ENCODE measurements around the gene TUBGCP6.

Gene TUBGCP6

GRCh38 chr22:50250555-50251476 is 6.0 kb upstream of the TUBGCP6 start, which contains the start of gene HDAC10:
HDAC10 (minus strand) TSS chr22:50251265; CDS start chr22:50251032, 233 bp downstream.
- peak; percentile 76 for DNase-seq (ENCODE audit: low read depth)

GRCh38 chr22:50250249-50250554 is 5.4 kb upstream of the TUBGCP6 start:
- no peak for DNase-seq (ENCODE audit: low read depth)

GRCh38 chr22:50249341-50250248 is 4.8 kb upstream of the TUBGCP6 start:
- DNase-seq (ENCODE audit: low read depth), result no peak

DNA sequence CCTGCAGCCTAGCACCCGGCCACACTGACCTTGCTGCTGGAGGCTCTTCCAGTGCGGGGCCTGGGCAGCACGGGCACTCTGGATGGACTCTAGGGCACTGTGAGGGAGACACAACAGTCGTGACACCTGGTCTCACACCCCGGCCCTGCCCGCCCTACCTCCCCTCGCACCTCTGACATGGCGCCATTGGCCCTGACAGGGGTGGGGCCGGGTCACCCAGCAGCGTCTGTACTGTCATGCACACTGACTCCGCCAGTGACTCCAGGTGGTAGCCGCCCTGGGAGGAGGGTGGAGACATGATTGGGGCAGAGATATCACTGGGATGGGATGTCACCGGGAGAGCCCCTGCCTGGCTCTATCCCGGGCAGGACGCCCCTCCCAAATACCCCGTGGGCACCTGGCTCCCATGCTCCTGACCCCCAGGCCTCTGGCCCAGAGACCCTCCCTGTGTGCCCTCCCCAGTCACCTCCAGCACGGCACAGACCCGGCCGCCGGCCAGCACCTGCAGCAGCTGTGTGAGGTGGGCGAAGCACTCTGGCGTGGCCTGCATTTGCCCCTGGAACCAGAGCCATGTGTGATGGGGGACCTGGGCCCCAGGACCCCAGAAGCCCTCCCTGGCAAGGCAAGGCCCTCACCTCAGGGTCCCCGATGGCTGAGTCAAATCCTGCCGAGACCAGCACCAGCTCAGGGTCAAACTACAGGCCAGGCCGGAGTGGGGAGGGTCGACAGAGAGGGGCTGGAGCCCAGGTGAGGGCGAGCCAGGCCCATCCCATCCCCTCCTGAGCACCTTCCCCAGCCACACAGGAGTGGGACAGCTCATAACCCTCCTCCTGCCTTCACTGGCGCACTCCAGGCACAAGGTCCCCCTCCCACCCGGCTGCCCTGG is 3.6 kb upstream of the TUBGCP6 start:
- DNase-seq (ENCODE audit: low read depth), result no peak

GRCh38 chr22:50247748-50248147 is 2.9 kb upstream of the TUBGCP6 start:
- peak; percentile 29 for DNase-seq (ENCODE audit: low read depth)

DNA sequence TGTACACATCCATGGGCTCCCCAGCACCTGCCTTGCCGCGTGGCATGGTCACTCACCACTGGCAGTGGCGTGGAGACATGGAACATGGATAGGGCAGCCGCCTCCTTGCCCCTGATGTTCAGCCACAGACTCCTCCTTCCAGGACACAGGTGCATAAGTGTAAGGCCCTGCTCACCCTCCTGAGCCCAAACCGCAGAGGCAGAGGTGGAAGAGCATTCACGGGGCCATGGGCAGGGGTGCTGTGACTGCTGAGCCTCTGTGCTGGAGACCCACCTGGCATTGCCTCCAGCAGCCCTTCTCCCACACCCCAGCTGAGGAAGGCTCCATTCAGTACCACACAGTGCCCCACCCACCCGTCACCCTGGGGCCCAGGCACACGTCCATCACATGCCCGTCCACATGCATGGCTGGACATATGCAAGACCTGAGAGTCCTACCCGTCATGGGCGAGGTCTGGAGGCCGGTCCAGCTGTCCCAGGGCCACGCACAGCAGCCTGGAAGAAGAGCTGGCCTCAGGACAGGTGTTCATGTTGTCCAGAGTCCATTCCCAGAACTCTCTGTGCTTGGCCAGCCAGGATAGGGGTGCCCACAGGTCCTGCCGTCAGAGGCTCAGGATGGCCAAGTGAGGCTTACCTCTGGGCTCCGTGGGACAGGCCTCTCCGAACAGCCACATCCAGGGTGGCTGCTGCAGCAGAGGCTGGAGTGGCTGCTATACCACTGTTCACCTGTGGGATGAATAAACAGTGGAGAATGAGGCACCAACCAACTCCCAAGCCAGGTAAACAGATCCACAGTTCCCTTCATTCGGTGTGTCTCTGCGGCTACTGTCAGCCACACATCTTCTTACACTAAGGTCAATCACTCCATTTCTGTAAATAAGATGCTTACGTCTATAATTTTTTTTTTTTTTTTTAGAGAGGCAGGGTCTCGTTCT is 1.7 kb upstream of the TUBGCP6 start:
- DNase-seq (ENCODE audit: low read depth), result no peak

- DNase-seq (ENCODE audit: low read depth), result no peak
Observed at GRCh38 chr22:50245214-50246072, 620 bp upstream of the TUBGCP6 start.

GRCh38 chr22:50243685-50244419 is 971 bp downstream of the TUBGCP6 start:
- DNase-seq (ENCODE audit: low read depth), result no peak

DNA sequence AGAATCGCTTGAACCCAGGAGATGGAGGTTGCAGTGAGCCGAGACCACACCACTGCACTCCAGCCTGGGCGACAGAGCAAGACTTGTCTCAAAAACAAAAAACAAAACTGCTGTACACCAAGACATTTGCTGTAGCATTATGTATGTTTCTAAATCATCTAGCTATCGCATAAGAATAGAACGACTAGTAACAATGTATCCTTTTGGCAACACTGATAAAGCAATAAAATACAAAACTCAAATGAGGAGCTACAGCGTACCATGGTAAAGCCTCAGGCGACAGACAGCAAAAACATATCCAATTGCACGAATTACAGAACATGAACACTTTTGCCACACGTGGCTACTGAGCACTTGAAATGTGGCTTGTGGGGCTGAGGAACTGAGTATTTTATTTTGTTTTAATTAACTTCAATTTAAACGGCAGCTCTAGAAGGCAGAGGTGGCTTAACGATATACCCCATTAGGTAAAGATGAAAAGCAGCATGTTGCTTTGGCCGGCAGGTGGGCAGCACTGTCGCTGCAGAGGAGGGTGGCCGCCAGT is 2.3 kb downstream of the TUBGCP6 start:
- DNase-seq (ENCODE audit: low read depth), result no peak

- no peak for DNase-seq (ENCODE audit: low read depth)
Observed at GRCh38 chr22:50238755-50239154, 6.1 kb downstream of the TUBGCP6 start.

DNA sequence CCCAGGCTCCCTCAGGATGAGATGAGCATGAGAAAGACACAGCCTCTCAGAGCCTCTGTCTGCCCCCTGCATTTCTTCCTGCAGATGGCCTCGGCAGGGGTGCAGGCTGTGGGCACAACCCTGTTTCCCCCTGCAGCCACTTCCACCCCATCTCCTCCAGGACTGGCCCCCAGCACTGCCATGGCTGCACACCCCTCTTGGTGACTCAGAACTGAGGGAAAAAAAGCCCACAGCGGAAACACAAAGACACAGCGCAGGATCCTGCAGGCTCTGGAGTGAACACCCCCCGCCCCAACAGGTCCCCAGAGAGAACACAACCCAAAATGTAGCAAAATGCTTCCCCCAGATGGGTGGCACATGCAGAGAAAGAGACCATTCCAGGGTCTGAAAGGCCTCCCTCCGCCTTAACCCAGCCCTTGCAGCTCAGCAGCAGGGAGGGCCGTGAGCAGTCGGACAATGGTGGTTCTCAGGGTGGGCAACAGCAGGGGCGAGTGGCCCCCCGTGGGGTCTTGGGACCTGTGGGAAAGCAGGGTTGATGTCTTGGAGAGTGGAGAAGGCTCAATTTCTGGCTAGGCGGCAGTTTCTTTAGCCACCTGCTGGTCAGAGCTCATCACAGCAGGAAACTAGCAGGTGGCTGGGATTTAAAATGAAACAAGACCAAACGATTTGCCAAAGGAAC is 8.0 kb downstream of the TUBGCP6 start:
- no peak for DNase-seq (ENCODE audit: low read depth)

DNA sequence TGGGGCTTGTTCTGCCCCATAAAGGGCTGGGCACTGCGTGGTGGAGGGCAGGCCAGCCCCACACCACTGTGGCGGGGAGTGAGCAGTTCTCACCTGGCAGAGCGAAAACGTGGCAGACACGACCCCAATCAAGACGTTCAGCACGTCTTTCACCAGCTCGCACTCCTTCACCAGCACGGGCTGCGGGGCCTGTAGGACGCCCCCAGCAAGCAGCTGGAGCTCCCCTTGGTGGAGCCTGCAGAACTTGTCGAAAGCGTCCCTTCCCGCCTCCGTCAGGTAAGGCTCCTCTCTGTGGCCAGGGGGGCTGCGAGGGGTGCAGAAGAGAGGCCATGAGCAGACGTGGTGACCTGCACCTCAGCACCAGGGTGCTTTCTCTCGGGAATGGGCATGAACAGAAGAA is 11.6 kb downstream of the TUBGCP6 start:
- DNase-seq (ENCODE audit: low read depth), result no peak

DNA sequence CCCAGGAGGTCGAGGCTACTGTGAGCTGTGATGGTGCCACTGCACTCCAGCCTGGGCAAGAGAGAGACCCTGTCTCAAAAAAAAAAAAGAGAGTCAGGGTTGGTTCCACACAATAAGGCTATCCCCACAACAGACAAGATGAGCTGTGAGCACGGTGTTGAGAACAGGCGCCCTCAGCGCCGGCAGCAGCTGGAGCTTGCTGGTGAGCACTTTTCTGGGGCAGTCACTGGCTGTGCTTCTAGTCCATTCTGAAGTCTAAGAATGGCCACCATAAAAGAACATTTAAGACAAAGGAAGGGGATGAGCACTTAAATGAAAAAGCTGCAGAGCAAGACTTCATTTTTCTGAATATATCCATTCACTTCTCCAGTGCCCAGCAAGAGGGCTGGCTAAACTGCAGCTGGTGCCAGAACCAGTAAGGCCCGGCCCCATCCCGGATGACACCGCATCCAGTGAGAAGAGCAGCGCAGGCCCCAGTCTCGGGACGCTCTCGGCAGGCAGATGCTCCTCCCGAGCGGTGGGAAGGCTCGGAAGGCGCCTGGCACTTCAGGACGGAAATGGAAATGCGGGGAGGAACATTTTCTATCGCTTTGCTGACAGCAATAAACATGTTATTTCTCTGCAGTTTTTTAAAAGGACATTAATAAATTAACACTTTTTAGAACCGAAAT is 12.2 kb downstream of the TUBGCP6 start:
- DNase-seq (ENCODE audit: low read depth), result no peak

DNA sequence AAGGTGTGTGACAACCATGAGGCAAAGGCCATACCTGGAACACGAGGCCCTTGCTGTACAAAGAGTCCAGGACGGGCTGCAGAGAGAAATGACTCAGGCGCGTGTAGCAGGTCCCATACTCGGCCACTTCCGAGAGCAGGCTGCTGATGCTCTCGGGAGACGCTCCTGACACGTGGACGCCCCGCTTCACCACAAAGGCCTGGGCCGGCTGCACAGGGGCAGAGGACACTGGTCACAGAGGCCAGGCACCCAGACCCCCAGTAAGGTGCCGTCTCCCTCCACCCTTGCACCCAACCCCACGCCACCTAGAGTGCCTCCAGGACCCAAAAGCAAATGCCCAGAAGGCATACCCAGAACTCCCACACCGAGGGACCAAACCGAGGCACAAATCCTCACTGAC is 15.5 kb downstream of the TUBGCP6 start:
- DNase-seq (ENCODE audit: low read depth), result no peak

- DNase-seq (ENCODE audit: low read depth), result no peak
Observed at GRCh38 chr22:50228366-50228765, 16.5 kb downstream of the TUBGCP6 start.

DNA sequence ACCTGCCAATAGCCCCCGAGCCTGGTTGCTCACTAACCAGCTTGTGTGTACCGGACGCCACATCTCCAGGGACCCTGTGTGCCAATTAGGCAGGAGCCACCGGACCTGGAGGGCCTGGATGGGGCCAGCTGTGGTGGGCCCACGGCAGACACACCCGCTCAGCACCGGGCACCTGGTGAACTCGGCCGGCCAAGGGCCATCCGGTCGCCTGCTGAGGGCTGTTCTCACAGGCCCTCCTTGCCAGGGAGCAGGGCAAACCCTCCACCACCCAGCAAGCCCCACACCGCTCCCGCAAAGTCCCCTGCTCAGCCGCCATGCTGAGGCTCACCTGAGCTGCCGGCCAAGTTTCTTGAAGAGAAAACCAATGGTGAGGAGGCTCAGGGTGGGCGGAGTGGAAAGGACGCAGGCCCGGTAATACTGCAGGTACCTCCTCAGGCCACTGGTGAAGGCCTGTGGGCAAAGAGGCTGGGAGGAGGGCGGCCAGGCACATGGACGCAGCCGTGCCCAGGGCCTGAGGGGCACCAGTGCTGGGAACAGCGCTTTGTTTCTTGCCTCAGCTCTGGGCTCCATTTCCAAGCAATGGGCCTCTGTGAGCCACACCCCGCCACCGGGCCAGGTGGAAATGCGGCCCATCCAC is 17.1 kb downstream of the TUBGCP6 start:
- DNase-seq (ENCODE audit: low read depth), result no peak

- DNase-seq (ENCODE audit: low read depth), result no peak
Observed at GRCh38 chr22:50226875-50227165, 18.0 kb downstream of the TUBGCP6 start.

All from stimulated activated CD8-positive, alpha-beta memory T cell treated with anti-CD3 and anti-CD28 coated beads, Interleukin-4, amount 100 ng/mL, for 24 hours (primary cell).